Duodenal mucosa (tissue), 2 donors: Measurements from ENCODE around the gene TPGS2.

ENCODE experiments used
- H3K27ac ChIP-seq: one replicate; pipeline ENCODE4 v1.7.0; 2013; ENCODE audit warnings: low read depth, low read length
- H3K27me3 ChIP-seq, 2 donors: one replicate each; pipeline ENCODE4 v1.7.0; 2013; ENCODE audit warnings: low read length in 2 of 2, control low read depth in 1 of 2; ENCODE audit not compliant: insufficient read depth in 2 of 2, control insufficient read depth in 1 of 2
- H3K36me3 ChIP-seq, 2 donors: one replicate each; pipeline ENCODE4 v1.7.0; 2013; ENCODE audit warnings: low read length in 2 of 2, control low read depth in 1 of 2; ENCODE audit not compliant: insufficient read depth in 2 of 2, control insufficient read depth in 1 of 2
- H3K4me1 ChIP-seq, 2 donors: one replicate each; pipeline ENCODE4 v1.7.0; 2013; ENCODE audit warnings: low read length in 2 of 2, control low read depth in 1 of 2; ENCODE audit not compliant: insufficient read depth in 2 of 2, control insufficient read depth in 1 of 2
- H3K4me3 ChIP-seq, 2 donors: one replicate each; pipeline ENCODE4 v1.7.0; 2013; ENCODE audit warnings: low read length in 2 of 2, low read depth in 1 of 2
- H3K9ac ChIP-seq, 2 donors: one replicate each; pipeline ENCODE4 v1.7.0; 2013; ENCODE audit warnings: low read length in 2 of 2, low read depth in 1 of 2
- H3K9me3 ChIP-seq, 2 donors: one replicate each; pipeline ENCODE4 v1.7.0; 2013; ENCODE audit warnings: low read length in 2 of 2, control low read depth in 1 of 2; ENCODE audit not compliant: control insufficient read depth in 1 of 2

TPGS2 gene

GRCh38 chr18:36848609-36849008 is 19.8 kb upstream of the TPGS2 start:
- H3K9ac ChIP-seq, result no peak overlapping the region
- H3K36me3 ChIP-seq, result peaks cover 4 to 5% of the 10 kb centered on the region in 2 donors
- no peak overlapping the region for H3K27ac ChIP-seq
- H3K9me3 ChIP-seq, result no peaks in the 10 kb centered on the region
- no peak overlapping the region for H3K4me3 ChIP-seq
- H3K27me3 ChIP-seq, result no peaks in the 10 kb centered on the region
- H3K4me1 ChIP-seq, result peaks cover 0 to 2% of the 10 kb centered on the region in 2 donors

- Histone ChIP-seq H3K9ac (no peak overlapping the region), H3K27me3 (no peaks in the 10 kb centered on the region), H3K9me3 (no peaks in the 10 kb centered on the region), H3K36me3 (no peaks in the 10 kb centered on the region), H3K27ac (no peak overlapping the region), H3K4me1 (peaks cover 0 to 4% of the 10 kb centered on the region in 2 donors), H3K4me3 (no peak overlapping the region)
Measured at GRCh38 chr18:36843784-36844183, 15.0 kb upstream of the TPGS2 start.

GRCh38 chr18:36843199-36843598 is 14.4 kb upstream of the TPGS2 start:
- H3K9ac ChIP-seq, result no peak overlapping the region
- H3K27me3 ChIP-seq, result no peaks in the 10 kb centered on the region
- H3K4me1 ChIP-seq, result peaks cover 0 to 4% of the 10 kb centered on the region in 2 donors
- no peak overlapping the region for H3K4me3 ChIP-seq
- no peaks in the 10 kb centered on the region for H3K36me3 ChIP-seq
- no peaks in the 10 kb centered on the region for H3K9me3 ChIP-seq
- no peak overlapping the region for H3K27ac ChIP-seq

DNA sequence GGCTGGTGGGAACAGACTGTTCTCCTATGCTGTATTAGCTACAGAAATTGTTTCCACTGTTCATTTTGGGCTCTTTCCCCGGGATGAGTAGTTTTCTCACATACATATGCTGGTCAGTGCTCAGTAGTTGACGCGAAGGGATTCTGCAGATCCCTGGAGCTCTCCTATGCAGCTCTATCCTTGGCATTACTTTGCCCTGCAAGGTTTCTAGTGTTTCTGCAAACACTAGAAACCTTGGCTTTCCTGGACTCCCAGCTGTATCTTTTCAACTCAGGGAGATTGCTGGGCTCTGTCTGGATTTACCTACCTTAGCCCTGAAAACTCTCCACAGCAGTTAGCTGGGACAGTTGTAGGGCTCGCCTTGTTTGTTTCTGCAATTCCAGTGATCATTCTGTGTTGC is 11.0 kb upstream of the TPGS2 start:
- Histone ChIP-seq H3K27ac (no peak overlapping the region), H3K36me3 (no peaks in the 10 kb centered on the region), H3K27me3 (no peaks in the 10 kb centered on the region), H3K4me3 (no peak overlapping the region), H3K9me3 (no peaks in the 10 kb centered on the region), H3K4me1 (peaks cover 0 to 4% of the 10 kb centered on the region in 2 donors), H3K9ac (no peak overlapping the region)

DNA sequence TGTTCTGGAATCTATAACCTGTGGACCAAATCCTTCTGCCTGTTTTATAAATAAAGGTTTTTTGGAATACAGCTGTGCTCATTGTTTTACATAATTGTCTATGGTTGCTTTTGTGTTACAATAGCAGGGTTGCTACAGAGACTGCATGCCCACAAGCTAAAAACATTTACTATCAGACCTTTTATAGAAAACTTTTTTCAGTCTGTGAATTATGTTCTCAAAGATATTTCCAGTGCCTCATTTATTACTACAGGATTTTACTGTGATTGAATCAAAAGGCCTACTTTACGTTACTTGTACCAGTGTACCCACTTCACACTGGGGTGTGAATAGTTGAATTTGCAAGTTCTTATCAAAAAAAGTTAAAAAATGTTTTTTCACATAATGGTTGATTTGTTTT is 7.1 kb upstream of the TPGS2 start:
- H3K4me1 ChIP-seq, result no peaks in the 10 kb centered on the region
- no peaks in the 10 kb centered on the region for H3K36me3 ChIP-seq
- H3K9ac ChIP-seq, result no peak overlapping the region
- no peak overlapping the region for H3K4me3 ChIP-seq
- no peaks in the 10 kb centered on the region for H3K27me3 ChIP-seq
- no peaks in the 10 kb centered on the region for H3K9me3 ChIP-seq
- no peak overlapping the region for H3K27ac ChIP-seq

DNA sequence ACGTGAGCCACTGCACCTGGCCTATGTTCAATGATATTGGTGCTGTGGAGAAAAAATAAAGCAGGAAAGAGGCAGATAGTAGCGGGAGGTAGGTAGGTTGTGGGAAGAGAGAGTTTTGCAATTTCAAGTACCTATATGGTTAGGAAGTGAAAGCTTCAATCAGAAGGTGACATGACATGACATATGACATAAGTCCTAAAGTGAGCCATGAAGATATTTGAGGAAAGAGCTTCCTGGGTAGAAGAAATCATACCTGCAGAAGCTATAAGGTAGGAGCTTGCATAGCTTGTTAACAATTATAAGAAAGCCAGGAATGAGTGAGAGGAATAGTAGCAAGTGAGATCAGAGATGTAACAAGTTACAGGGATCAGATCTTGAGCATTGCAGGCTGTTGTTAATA is 4.3 kb upstream of the TPGS2 start:
- H3K4me1 ChIP-seq, result peaks cover 8% of the 10 kb centered on the region in 2 donors
- H3K27me3 ChIP-seq, result no peaks in the 10 kb centered on the region
- no peak overlapping the region for H3K27ac ChIP-seq
- H3K4me3 ChIP-seq, result no peak overlapping the region
- no peak overlapping the region for H3K9ac ChIP-seq
- no peaks in the 10 kb centered on the region for H3K9me3 ChIP-seq
- no peaks in the 10 kb centered on the region for H3K36me3 ChIP-seq

DNA sequence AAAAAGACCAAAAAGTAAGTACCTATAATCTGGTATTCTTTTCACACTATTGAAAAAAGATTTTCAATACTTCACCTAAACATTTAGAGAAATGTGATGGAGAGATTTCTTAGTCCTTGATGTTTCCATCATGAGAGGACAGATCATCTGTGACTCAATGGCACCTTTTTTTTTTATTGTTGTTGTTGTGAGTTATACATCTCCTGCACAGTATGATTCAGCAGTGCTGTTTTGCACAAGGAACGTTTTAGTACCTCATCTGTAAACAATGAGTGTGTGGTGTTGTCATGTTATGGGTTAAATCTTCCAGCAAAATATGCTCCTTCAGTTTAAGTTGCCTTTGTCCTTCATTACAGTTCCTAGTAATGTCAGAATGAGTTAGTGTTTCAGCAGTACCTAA is 2.3 kb upstream of the TPGS2 start:
- H3K27ac ChIP-seq, result no peak overlapping the region

GRCh38 chr18:36830158-36830495 is 1.3 kb upstream of the TPGS2 start:
- H3K4me3 ChIP-seq, result peak overlapping the region; percentile 92 to 93
- H3K9me3 ChIP-seq, result no peaks in the 10 kb centered on the region
- no peaks in the 10 kb centered on the region for H3K27me3 ChIP-seq
- H3K36me3 ChIP-seq, result no peaks in the 10 kb centered on the region
- no peak overlapping the region for H3K27ac ChIP-seq
- peak overlapping the region in 1 of 2 donors; percentile 78 for H3K9ac ChIP-seq
- H3K4me1 ChIP-seq, result peaks cover 8 to 15% of the 10 kb centered on the region in 2 donors

More for the DNA sequence above, 2.3 kb upstream of the TPGS2 start:
- Histone ChIP-seq H3K9me3 (no peaks in the 10 kb centered on the region), H3K27me3 (no peaks in the 10 kb centered on the region), H3K4me3 (no peak overlapping the region), H3K36me3 (no peaks in the 10 kb centered on the region), H3K4me1 (peaks cover 8 to 15% of the 10 kb centered on the region in 2 donors), H3K9ac (no peak overlapping the region)

DNA sequence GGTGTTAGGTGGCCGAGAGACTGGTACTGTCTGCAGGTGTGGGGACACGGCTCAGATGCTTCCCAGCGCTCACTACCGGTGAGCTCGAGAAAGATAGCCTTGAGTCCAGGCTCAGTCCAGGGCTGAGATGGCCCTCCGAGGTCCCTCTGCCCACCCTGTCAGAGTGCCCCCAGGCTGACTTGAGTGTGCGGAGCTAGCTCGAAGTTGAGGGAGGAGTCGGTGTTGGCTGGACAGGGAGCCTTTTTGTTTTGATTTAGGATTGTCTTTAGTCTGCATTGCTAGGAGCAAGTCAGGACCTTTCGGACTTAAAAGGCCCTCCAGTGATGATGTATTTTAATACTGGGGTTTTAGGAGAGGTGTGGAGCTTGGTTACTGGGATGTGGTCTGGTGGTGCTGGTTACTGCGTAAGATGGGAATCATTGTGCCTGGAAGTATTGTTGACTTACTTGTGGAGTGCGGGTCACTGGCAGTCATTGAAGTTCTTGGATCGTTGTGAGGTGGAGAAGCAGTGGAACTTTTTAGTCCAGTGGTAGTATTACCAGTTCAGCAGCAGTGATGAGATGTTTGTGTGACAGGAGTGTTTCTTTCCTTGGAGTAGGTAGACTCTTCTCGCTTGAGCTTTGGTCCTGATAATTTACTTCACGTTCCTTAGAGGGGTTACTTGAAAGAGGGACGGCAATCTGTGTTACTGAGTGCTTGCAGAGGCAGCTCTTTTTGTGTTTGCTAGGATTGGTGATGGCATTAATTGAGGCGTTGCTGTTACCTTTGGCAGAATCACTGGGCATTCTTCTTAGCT is 758 bp upstream of the TPGS2 start:
- Histone ChIP-seq H3K4me1 (peaks cover 8 to 15% of the 10 kb centered on the region in 2 donors), H3K27ac (peak overlapping the region; percentile 66), H3K36me3 (no peaks in the 10 kb centered on the region), H3K9me3 (no peaks in the 10 kb centered on the region), H3K9ac (peak overlapping the region; percentile 78 to 91), H3K27me3 (no peaks in the 10 kb centered on the region), H3K4me3 (peak overlapping the region; percentile 92 to 93)

DNA sequence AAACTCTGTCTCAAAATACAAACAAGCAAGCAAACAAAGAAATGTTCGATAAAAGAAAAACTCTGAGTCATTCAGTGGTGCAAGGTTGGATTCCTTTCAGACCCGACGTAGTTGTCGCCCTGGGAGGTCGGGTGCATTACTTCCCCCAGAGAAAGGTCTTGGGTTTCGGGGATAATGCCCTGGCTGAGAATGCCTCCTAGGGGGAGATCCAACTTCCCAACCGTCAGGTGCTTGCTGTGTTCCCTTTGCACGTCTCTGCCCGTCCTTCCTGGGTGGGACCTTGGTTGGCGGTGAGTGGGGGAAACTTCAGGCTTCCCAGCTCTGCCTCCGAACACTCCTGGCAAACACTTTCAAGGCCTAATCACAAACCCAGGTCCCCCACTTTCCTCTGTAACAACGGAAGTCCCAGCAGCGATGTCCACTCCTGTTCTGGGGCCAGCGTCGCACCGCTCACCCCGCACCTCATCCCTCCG is 609 bp downstream of the TPGS2 start:
- Histone ChIP-seq H3K27ac (peak overlapping the region; percentile 66), H3K4me1 (peaks cover 8 to 15% of the 10 kb centered on the region in 2 donors), H3K9me3 (no peaks in the 10 kb centered on the region), H3K4me3 (peak overlapping the region; percentile 92 to 93), H3K36me3 (no peaks in the 10 kb centered on the region), H3K9ac (peak overlapping the region; percentile 78 to 91), H3K27me3 (no peaks in the 10 kb centered on the region)
